CD4-positive, alpha-beta T cell treated with Interferon alpha-2 for 1 hour (primary cell): Measurements from ENCODE around the gene C9orf43.
A peak's percentile ranks its signal among the peaks of the same experiment; 100 is the strongest.
"Not testable (repeated sequence)": the region's sequence is repeated elsewhere in the genome, so short reads cannot be mapped to it uniquely, and the experiment has no call there.

ENCODE experiments used
- DNase-seq, 2 donors: peaks; one replicate each; pipeline ENCODE4 v3.0.0-alpha.2; 2020 to 2022

The C9orf43 gene

GRCh38 chr9:113410207-113410864, at the start of gene C9orf43, which contains the start of gene POLE3:
C9orf43 (plus strand) TSS chr9:113410747; CDS start chr9:113413494, 2,747 bp downstream.
POLE3 (minus strand) TSS chr9:113410675; CDS start chr9:113410293, 382 bp downstream.
- DNase-seq = peak; percentile 91 to 95

GRCh38 chr9:113361304-113362018, 49.1 kb upstream of the C9orf43 start:
- DNase-seq = no peak

DNA sequence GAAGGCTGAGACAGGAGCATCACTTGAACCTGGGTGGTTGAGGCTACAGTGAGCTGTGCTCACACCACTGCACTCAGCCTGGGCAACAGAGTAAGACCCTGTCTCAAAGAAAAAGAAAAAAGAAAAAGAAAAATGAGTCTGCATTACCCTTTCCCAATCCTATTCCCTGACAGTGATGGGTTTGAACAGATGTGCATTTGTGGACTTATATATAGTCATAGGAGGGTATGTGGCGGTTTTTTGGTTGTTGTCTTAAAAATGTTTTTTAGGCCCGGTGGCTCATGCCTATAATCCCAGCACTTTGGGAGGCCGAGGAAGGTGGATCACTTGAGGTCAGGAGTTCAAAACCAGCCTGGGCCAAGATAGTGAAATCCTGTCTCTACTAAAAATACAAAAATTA, 47.2 kb upstream of the C9orf43 start:
- DNase-seq = no peak

GRCh38 chr9:113364951-113365350, 45.6 kb upstream of the C9orf43 start:
- no peak for DNase-seq

DNA sequence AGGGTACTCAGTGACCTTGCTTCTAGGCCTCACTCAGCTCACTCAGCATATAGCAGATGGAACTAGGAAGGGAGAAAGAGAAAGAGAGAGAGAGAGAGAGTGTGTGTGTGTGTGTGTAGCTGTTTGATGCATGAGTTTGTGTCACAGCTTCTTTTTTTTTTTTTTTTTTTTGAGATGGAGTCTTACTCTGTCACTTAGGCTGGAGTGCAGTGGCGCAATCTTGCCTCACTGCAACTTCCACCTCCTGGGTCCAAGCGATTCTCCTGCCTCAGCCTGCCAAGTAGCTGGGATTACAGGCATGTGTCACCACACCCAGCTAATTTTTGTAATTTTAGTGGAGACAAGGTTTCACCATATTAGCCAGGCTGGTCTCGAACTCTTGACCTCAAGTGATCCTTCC, 44.9 kb upstream of the C9orf43 start:
- not testable (repeated sequence) for DNase-seq

DNA sequence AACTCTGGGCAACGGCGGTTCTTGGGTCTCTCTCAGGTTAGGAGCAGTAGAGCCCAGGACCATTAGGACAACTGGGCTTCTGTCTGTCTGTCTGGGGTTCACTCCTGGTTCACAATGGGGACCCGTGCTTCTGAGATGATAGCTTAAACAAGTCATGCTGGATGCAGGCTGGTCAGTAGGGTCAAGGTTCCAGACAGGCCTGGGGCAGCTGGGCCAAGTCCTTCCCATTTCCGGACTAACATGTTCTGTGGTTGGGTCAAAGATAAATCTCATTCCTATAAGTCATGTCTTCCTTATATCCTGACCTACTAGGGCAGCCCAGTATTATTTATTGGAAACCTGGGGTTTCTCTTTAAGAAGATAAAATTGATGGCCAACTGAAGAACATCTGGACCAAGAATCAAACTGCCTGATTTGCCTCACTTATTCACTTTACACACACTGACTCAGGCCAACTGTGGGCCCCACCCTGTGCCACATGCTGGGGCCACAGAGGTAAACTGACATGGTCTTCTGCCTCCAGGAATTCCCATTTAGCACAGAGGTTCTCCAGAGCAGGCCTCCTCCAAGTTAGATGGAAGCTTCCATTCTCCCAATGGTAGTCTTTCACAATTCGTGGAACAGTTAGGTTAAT, 42.1 kb upstream of the C9orf43 start:
- no peak for DNase-seq

DNA sequence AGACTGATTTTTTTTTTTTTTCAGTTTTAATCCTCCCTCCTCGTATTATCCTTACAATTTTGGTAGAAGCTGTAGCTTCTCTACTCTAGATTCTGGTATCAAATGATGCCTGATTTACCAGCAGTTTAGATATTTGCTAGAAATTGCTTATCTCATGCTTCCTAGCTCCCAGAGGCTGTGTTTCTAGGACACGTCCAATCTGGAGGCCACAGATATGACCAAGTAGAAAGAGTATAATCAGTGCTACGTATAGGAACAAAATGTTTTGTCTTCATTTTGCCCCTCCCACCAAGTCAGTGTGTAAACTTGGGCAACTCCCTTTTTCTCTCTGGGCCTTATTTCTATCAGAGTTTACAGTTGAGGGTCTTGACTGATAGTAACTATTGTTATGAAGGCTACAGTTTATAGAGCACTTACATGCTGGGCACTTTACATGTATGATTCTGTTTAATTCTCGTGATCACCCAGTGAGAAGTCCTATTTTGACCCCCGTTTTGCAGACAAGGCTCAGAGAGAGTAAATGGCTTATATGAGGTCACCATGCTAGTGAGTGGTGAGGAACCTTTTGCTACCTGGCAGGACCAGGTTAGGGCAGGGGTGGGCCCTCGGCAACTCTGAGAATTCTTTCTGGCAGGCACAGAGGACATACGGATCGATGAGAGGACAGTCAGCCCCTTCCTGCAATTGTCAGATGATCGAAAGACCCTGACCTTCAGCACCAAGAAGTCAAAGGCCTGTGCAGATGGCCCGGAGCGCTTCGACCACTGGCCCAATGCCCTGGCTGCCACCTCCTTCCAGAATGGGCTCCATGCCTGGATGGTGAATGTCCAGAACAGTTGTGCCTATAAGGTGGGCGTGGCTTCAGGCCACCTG, 41.3 kb upstream of the C9orf43 start:
- DNase-seq = no peak

DNA sequence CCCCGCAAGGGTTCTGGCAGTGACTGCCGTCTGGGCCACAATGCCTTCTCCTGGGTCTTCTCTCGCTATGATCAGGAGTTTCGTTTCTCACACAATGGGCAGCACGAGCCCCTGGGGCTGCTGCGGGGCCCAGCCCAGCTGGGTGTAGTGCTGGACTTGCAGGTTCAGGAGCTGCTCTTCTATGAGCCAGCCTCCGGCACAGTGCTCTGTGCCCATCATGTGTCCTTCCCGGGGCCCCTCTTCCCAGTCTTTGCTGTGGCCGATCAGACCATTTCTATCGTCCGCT, 40.7 kb upstream of the C9orf43 start:
- DNase-seq = no peak

DNA sequence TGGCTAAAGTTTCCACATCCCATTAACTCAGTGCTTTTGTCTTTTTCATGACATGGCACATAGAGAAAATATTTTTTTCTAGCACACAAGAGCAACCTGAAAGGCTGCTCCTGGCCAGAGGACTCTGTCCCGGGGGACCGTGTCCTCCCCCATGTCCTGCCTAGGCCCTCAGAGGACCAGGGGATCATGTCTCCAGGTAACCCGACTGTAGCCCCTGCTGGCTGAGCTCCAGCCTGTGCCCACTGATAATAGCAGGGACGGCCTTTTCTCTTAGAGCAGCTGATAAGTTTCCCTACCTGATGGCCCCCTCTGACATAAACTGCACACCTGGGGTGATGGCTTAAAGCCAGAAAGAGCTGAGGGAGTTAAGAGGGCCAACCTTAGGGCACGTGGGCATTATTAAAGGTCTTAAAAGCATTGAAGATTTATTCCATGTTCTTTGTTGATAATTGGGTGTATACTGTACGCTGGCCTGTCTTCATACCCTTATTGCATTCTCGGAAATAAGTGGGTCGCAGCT, 39.7 kb upstream of the C9orf43 start:
- DNase-seq = no peak

DNA sequence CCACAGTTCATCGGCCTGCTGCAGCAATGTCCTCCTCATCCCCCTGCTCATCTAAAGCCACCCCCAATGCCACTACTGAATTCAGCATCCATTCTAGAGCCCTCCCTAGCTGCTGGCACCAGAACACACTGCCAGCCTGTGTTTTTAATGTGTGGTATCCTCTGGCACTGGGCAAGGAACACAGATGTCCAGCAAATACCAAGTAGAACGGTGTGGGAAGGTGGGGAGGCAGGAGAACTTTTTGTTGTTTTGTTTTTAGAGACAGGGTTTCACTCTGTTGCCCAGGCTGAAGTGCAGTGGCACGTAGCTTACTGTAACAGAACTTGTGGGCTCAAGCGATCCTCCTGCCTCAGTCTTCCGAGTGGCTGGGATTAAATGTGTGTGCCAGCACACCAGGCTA, 38.5 kb upstream of the C9orf43 start:
- DNase-seq = no peak

DNA sequence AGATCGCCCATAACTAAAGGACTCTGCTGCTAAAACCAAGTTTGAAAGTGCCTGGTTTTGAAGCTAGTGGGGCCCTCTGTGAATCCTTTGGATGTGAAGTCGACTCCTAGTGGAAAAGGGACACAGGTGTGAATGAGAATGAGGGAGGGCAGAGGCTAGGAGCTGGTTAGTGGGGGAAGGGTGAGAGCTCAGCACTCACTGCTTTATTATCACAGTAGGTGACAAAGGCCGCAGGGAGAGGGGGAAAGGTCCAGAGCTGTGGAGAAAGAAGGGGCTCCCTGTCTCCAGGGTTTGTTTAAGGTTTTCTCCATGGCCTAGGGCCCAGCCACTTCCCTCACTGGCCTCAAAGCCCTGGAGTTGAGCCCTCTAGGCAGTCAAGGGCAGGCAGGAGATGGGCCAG, 37.3 kb upstream of the C9orf43 start:
- DNase-seq = no peak

DNA sequence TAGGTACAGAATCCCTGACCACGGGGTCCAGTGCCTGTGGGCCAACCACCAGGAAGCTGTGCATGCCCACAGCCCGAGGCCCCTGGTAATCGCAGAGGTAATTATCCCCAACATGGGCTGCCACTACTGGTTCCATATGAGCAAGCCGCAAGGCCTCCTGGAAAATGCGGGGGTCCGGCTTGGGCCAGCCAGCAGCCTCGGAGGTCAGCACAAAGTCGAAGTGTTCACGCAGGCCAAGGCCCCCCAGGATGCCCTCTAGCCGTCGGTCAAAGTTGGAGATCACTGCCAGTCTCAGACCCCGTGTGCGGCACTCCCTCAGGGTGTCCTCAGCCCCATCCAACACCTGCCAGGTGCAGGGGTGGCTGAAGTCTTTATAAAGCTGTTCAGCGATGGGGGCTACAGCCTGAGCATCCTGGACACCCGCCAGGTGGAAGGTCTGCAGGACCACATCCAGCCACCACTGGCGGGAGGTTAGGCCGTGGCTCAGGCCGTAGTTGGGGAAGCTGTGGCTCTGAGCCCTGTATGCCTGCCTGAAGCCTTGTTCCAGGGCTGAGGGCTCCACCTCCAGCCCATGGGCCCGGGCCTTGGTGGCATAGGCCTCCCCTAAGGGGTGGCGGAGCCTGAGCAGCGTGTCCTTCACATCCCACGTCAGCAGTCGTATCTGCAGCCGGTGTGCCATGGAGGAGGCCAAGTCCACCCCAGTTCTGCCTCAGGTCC, 36.7 kb upstream of the C9orf43 start:
- DNase-seq = no peak

- no peak for DNase-seq
Measured at GRCh38 chr9:113375057-113376023, 35.2 kb upstream of the C9orf43 start.

GRCh38 chr9:113376634-113377567, 33.6 kb upstream of the C9orf43 start, which contains the start of gene HDHD3:
HDHD3 (minus strand) TSS chr9:113376986; CDS start chr9:113374354, 2,632 bp downstream.
- peak; percentile 78 to 88 for DNase-seq

DNA sequence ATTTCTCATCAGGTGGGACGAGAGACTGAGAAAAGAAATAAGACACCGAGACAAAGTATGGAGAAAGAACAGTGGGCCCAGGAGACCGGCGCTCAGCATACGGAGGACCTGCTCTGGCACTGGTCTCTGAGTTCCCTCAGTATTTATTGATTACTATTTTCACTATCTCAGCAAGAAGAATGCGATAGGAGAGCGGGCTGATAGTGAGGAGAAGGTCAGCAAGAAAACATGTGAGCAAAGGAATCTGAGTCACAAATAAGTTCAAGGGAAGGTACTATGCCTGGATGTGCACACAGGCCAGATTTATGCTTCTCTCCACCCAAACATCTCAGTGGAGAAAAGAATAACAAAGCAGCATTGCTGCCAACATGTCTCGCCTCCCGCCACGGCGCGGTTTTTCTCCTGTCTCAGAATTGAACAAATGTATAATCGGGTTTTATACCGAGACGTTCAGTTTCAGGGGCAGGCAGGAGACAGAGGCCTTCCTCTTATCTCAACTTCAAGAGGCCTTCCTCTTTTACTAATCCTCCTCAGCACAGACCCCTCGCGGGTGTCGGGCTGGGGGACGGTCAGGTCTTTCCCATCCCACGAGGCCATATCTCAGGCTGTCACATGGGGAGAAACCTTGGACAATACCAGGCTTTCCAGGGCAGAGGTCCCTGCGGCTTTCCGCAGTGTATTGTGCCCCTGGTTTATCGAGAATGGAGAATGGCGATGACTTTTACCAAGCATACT, 31.3 kb upstream of the C9orf43 start:
- DNase-seq = not testable (repeated sequence)

DNA sequence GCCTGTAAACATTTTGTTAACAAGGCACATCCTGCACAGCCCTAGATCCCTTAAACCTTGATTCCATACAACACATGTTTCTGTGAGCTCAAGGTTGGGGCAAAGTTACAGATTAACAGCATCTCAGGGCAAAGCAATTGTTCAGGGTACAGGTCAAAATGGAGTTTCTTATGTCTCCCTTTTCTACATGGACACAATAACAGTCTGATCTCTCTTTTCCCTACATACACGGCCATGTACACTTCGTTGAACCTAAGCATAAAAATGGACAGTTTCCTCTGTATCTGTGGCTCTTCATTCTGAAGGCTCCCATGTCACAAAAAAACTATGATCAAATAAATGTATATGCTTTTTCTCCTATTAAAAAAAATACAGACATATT, 30.7 kb upstream of the C9orf43 start:
- not testable (repeated sequence) for DNase-seq

GRCh38 chr9:113380869-113381378, 29.6 kb upstream of the C9orf43 start:
- no peak for DNase-seq

DNA sequence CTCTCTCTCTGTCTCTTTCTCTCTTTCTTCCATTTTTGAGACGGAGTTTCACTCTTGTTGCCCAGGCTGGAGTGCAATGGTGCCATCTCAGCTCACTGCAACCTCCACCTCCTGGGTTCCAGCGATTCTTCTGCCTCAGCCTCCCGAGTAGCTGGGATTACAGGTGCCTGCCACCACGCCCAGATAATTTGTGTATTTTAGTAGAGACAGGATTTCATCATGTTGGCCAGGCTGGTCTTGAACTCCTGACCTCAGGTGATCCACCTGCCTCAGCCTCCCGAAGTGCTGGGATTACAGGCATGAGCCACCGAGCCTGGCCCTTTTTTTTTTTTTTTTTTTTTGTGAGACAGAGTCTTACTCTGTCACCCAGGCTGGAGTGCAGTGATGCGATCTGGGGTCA, 29.1 kb upstream of the C9orf43 start:
- DNase-seq = not testable (repeated sequence)

GRCh38 chr9:113381909-113382411, 28.6 kb upstream of the C9orf43 start:
- no peak for DNase-seq
